Measurements from ENCODE around the gene STK32C. TPM values are rescaled to one million over a fixed set of nuclear protein-coding genes. Genes with fewer than 3 reads are reported as not detected.
A peak's percentile ranks its signal among the peaks of the same experiment; 100 is the strongest.

Gene STK32C
- total RNA-seq, 4 donors from 2014 or later = 4.8 to 10.9 (median 7.8) TPM

- H3K9me3 ChIP-seq = no peaks in the 10 kb centered on the region
- H3K27me3 ChIP-seq = no peaks in the 10 kb centered on the region
- no peak for DNase-seq (ENCODE audit: extremely low spot score)
- H3K27ac ChIP-seq (replicated peaks in 1 of 4) = no peak overlapping the region
- TF ChIP-seq POLR2A (IDR thresholded peaks at IDR 0.05; ENCODE audit: low read depth) = no peak
- no peak for TF ChIP-seq EP300 (IDR thresholded peaks at IDR 0.05)
- no peak for TF ChIP-seq POLR2AphosphoS5 (IDR thresholded peaks at IDR 0.05)
- TF ChIP-seq CTCF (IDR thresholded peaks at IDR 0.05) = no peak
- peaks cover 12 to 27% (median 24%) of the 10 kb centered on the region in 4 donors for H3K4me1 ChIP-seq
- WGBS = 82% methylated on average over 5 of the region's 7 CpGs
- intact Hi-C loops (cut with DNase I) = loop anchor here (2.0 to 5.0 kb wide), 2 partner anchors 21 to 328 kb away; partner anchors contain the start of gene BNIP3
- no peak overlapping the region for H3K4me3 ChIP-seq
- H3K36me3 ChIP-seq = no peaks in the 10 kb centered on the region
These were observed 2.3 kb upstream of the STK32C start for GRCh38 chr10:132309879-132310591.

GRCh38 chr10:132309471-132309865, 1.7 kb upstream of the STK32C start:
- Histone ChIP-seq H3K9me3 (no peaks in the 10 kb centered on the region), H3K27ac (replicated peaks in 1 of 4) (no peak overlapping the region), H3K27me3 (no peaks in the 10 kb centered on the region), H3K4me3 (no peak overlapping the region), H3K36me3 (no peaks in the 10 kb centered on the region), H3K4me1 (peaks cover 12 to 27% (median 24%) of the 10 kb centered on the region in 4 donors)
- intact Hi-C loops (cut with DNase I) = loop anchor here (2.0 to 5.0 kb wide), 2 partner anchors 21 to 327 kb away; partner anchors contain the start of gene BNIP3
- DNase-seq (ENCODE audit: extremely low spot score) = no peak
- WGBS = 76% methylated on average over 10 of the region's 12 CpGs
- no peak for TF ChIP-seq EP300 (IDR thresholded peaks at IDR 0.05)
- TF ChIP-seq CTCF (IDR thresholded peaks at IDR 0.05) = no peak
- TF ChIP-seq POLR2A (IDR thresholded peaks at IDR 0.05; ENCODE audit: low read depth) = no peak
- no peak for TF ChIP-seq POLR2AphosphoS5 (IDR thresholded peaks at IDR 0.05)

- intact Hi-C loops (cut with DNase I) = loop anchor here (2.0 to 5.0 kb wide), 2 partner anchors 22 to 327 kb away; partner anchors contain the start of gene BNIP3
- Histone ChIP-seq H3K36me3 (no peaks in the 10 kb centered on the region), H3K27ac (replicated peaks in 1 of 4) (peak overlapping the region; percentile 79 to 92 (median 87)), H3K4me1 (peaks cover 12 to 27% (median 24%) of the 10 kb centered on the region in 4 donors), H3K9me3 (no peaks in the 10 kb centered on the region), H3K4me3 (peak overlapping the region; percentile 88 to 98 (median 94)), H3K27me3 (no peaks in the 10 kb centered on the region)
- TF ChIP-seq EP300 (IDR thresholded peaks at IDR 0.05) (no peak), POLR2AphosphoS5 (IDR thresholded peaks at IDR 0.05) (no peak), CTCF (IDR thresholded peaks at IDR 0.05) (no peak), POLR2A (IDR thresholded peaks at IDR 0.05; ENCODE audit: low read depth) (no peak)
- no peak for DNase-seq (ENCODE audit: extremely low spot score)
- 32% methylated on average over 29 of the region's 61 CpGs for WGBS
These were observed 1.1 kb upstream of the STK32C start for GRCh38 chr10:132308587-132309470.

GRCh38 chr10:132306864-132307751, 642 bp downstream of the STK32C start:
- intact Hi-C loops (cut with DNase I) = loop anchor here (5.0 kb wide), 1 partner anchor 325 kb away; the partner anchor contains the start of gene BNIP3
- no peaks in the 10 kb centered on the region for H3K9me3 ChIP-seq
- 9% methylated on average over 26 of the region's 98 CpGs for WGBS
- H3K27ac ChIP-seq (replicated peaks in 1 of 4) = peak overlapping the region in 2 of 4 donors; percentile 83 to 91
- H3K27me3 ChIP-seq = no peaks in the 10 kb centered on the region
- H3K4me3 ChIP-seq = peak overlapping the region; percentile 88 to 98 (median 94)
- DNase-seq (ENCODE audit: extremely low spot score) = no peak
- peaks cover 12 to 27% (median 24%) of the 10 kb centered on the region in 4 donors for H3K4me1 ChIP-seq
- TF ChIP-seq POLR2AphosphoS5 (IDR thresholded peaks at IDR 0.05) = no peak
- TF ChIP-seq CTCF (IDR thresholded peaks at IDR 0.05) = no peak
- TF ChIP-seq POLR2A (IDR thresholded peaks at IDR 0.05; ENCODE audit: low read depth) = no peak
- no peak for TF ChIP-seq EP300 (IDR thresholded peaks at IDR 0.05)
- H3K36me3 ChIP-seq = no peaks in the 10 kb centered on the region

All from esophagus muscularis mucosa (tissue), 4 donors.